ENCODE results near the gene HSD3B7.
A peak's percentile ranks its signal among the peaks of the same experiment; 100 is the strongest.

Gene HSD3B7

DNA sequence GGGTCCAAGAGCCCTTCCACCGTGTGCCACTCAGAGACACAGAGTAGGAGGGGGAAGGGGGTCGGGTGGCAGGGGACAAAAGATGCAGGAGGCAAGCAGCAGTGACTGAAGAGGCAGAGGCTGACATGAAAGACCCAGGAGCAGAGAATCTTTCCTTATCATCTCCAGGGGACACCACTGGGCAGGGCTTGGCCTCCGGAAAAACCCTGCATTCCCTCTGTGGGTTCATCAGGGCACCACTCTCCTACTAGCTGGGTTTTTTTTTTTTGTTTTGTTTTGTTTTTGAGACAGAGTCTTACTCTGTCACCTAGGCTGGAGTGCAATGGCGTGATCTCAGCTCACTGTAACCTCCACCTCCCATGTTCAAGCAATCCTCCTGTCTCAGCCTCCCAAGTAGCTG is 46.3 kb downstream of the HSD3B7 start:
- no peak for DNase-seq

DNA sequence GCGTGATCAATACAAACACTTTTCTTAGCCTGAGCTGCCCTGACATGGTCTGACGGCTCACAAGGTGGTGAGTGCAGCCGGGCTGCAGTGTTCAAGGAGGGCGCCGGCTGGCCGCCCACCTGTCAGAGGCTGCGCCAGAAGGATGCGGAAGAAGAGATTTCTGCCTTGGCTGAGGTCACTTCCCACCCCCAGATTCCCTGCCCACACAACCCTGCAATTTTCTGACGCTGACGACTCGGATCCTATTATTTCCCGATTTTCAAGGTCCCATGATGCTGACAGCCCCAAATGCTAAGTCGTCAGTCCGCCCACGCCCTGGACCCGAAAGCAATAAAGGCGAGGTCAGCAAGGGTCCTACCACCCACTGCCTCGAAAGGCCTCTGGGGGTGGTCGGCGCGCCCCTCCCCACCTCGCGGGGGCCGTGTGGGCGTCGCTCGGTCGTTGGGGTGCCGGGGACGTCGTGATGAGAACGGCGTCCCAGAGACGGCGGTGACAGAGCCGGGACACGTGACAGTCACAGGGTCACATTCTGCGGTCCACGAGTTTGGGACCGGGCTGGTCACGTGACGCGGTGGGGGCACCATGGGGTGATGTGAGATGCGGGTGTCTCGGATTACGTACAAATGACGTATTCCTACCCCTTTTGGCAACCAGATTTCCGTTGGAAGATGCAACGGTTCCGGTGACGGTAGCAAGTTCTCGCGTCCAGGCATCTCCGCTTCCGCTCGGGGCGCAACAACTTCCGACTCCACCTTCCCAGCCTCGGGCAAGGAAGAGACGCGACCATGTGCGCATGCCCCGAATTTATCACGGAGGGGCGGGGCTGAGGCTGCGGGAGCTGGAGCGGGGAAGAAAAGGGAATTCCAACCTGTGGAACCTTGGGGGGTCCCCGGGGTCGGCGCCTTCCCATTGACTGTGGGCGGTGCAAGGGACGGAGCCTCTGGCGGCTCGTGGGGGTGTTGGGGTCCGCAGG is 48.0 kb downstream of the HSD3B7 start, which contains the start of gene STX4:
Gene STX4 (plus strand): TSS at position 823 of the 973 bp plus-strand sequence. CDS start 248 bp downstream, outside the sequence.
- DNase-seq, result peak; percentile 97 to 98

GRCh38 chr16:31033709-31034492 is 48.9 kb downstream of the HSD3B7 start:
- peak; percentile 89 to 91 for DNase-seq

- DNase-seq, result no peak
These were observed 51.7 kb downstream of the HSD3B7 start for GRCh38 chr16:31036691-31037090.
